ENCODE results near the gene KLF7.

- no peak for TF ChIP-seq CTCF (IDR thresholded peaks at IDR 0.05)
- TF ChIP-seq EP300 (IDR thresholded peaks at IDR 0.05) = no peak
- no peak for TF ChIP-seq POLR2AphosphoS5 (IDR thresholded peaks at IDR 0.05)
- no peak for TF ChIP-seq POLR2A (IDR thresholded peaks at IDR 0.05)
These were observed 99.6 kb downstream of the KLF7 start for GRCh38 chr2:207066166-207066565.
